Activated naive CD4-positive, alpha-beta T cell treated with Interleukin-2 at 50 U/mL for 16 hours (primary cell): ENCODE measurements around the gene CDK10.

Experiments
- DNase-seq: peaks from one replicate; pipeline ENCODE4 v3.0.0-alpha.2; 2020

CDK10 gene

GRCh38 chr16:89716916-89717687 lies 30.6 kb downstream of the CDK10 start:
- DNase-seq, result no peak

GRCh38 chr16:89717688-89718505 lies 31.4 kb downstream of the CDK10 start:
- DNase-seq, result no peak

DNA sequence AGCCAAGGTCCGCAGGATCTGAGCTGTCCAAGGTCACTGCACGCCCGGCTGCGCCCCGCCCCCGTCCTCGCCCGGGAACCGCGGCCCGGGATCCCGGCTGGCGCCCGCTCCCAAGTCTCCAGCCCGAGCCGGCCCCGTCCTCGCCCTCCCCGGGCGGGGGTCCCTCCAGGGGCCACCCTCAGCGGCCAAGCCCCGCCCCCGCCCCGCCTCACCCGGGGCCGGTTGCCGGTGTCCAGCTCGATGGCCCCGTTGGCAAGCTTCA lies 34.0 kb downstream of the CDK10 start:
- no peak for DNase-seq

GRCh38 chr16:89720813-89721545 lies 34.5 kb downstream of the CDK10 start, which contains the start of the genes VPS9D1 and ZNF276:
Gene VPS9D1, minus strand, starts transcription at chr16:89720898. Its CDS starts 37 bp downstream, at chr16:89720861.
Gene ZNF276, plus strand, starts transcription at chr16:89721537. Its CDS starts 104 bp downstream, at chr16:89721641.
- peak; percentile 85 for DNase-seq

- DNase-seq, result peak; percentile 85
Measured at GRCh38 chr16:89721546-89722391, 35.3 kb downstream of the CDK10 start.

DNA sequence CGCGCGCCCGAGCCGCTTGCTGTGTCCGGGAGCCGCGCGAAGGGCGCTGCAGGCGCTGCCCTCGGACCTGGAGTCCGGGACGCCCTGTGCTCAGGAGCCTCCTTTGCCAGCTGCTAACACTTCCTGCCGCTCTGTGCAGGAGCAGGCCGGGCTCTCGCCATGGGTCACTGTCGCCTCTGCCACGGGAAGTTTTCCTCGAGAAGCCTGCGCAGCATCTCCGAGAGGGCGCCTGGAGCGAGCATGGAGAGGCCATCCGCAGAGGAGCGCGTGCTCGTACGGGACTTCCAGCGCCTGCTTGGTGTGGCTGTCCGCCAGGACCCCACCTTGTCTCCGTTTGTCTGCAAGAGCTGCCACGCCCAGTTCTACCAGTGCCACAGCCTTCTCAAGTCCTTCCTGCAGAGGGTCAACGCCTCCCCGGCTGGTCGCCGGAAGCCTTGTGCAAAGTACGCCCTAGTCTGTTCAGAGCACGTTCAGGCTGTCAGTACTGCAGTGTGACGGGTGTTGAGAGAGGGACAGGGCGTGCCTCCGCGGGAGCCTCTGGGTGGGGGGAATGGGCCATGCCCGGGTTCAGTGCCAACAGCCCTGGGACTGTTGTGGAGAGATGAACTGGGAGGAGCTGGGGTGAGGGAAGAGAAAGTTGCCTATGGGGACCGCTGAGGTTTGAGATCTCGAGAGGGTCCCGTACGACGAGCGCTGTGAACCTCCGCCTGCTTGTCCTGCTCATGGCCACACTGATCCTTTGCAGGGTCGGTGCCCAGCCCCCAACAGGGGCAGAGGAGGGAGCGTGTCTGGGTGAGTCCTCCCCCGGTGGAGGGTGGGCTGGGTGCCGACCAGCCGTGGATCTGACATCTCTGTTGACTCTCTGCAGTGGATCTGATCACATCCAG lies 36.1 kb downstream of the CDK10 start:
- DNase-seq, result peak; percentile 66

GRCh38 chr16:89723279-89724250 lies 37.1 kb downstream of the CDK10 start:
- DNase-seq, result peak; percentile 76

DNA sequence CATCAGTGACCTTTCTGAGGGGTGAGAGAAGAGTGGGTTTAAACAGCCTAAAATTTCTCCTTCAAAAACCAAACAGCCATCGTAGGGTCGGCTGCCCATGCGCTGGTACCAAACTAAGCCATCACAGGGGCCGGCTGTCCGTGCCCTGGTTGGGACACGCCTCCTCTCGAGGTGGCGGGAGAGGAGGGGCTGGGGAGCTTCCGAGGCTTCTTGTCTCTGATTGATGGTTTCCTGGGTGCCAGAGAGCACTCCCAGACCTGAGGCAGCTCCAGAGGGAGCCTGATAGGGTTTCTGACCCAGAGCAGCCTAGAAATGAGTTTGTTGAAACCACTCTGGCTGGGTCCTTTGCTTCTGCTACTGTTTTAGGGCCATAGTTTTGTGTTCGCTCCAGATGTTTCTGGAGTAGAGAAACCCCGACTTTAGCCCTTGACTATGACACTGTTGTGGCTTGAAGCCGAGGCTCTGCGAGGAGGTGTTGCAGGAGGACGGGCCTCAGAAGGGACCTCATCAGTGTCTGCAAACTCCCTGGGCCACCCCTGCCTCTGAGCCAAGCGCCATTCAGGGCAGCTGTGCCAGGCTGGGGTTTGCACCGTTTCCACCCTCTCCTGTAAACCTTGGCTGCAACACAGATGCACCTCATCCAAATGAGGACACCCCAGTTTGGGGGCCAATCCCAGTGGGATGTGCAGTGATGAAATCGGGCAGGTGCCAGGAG lies 41.1 kb downstream of the CDK10 start:
- DNase-seq, result no peak

DNA sequence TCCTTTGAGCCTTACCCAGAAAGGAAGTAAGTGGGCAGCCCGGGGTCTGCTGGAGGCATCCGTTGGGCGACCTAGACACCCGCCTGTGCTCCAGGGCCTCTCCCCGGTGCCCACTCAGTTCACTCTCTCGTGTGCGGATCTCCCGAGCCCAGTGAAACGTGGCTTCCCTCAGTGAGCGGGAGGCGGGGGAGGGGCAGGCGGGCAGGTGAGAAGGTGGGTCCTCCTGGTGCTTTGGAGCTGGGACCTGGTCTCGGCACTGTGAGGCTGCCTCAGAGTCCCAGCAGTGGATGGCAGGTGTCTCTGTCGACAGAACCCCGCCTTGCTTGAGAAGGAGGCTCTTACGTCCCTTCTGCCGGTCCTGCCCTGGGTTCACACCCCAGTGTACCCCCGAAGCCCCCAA lies 42.8 kb downstream of the CDK10 start:
- DNase-seq, result no peak

DNA sequence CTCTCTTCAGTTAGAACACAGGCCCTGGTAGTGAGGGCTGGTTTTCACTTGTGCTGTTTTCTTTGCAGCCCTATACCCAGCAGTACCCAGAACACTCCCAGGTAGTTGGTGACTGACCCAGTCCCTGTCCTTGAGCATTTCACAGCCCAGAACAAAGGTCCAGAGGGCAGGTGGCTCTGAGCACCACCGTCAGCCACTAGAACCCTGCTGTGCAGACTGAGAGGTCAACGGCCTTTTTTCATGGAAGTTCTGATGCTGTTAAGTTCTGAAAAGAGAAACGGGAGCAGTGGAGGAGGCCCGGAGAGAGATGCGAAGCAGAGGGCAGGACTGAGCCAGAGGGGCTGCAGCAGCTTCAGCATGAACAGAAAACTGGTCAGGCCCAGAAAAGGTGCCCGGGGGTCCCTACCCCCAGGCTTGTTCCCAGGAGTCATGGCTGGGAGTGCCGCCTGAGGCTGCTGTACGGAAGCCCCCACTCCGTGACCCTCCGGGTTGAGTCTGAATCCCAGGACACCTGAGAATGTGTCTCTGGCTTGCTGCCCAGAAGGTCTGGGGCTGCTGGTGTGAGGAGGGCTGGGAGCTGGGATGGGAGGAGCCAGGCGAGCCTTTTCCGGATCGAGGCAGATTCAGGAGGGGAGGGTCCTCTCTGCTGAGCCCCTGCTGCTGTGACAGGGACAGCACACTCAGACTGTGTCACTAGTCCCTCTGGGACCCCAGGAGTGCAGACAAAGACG lies 43.5 kb downstream of the CDK10 start:
- no peak for DNase-seq

DNA sequence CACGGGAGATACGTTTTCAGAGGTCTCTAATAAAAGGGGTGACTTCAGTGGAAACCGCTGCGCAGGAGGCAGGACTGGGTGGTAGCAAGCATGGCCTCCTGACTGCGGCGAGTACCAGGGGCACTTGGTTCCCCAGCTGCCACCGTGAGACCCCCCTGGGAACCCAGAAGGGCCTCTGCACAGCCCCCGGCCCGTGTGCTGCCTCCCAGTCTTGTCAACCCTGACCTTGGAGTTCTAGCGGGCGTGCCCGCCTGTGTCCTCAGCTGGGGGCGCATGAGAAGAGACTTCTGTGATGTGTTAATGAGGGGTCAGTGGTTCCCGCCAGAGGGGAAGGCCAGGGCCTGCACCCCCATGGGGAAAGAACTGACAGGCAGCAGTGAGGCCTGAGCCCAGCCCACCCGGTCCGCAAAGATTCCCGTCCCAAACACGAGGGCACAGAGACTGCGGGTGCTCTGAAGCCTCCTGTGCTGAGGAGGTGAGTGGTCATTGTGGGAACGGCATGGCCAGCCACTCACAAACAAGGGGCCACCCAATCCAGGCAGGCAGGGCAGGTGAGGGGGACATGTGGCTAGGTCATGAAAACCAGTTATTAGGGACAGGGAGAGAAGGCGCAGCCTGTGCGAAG lies 44.2 kb downstream of the CDK10 start:
- DNase-seq, result no peak

DNA sequence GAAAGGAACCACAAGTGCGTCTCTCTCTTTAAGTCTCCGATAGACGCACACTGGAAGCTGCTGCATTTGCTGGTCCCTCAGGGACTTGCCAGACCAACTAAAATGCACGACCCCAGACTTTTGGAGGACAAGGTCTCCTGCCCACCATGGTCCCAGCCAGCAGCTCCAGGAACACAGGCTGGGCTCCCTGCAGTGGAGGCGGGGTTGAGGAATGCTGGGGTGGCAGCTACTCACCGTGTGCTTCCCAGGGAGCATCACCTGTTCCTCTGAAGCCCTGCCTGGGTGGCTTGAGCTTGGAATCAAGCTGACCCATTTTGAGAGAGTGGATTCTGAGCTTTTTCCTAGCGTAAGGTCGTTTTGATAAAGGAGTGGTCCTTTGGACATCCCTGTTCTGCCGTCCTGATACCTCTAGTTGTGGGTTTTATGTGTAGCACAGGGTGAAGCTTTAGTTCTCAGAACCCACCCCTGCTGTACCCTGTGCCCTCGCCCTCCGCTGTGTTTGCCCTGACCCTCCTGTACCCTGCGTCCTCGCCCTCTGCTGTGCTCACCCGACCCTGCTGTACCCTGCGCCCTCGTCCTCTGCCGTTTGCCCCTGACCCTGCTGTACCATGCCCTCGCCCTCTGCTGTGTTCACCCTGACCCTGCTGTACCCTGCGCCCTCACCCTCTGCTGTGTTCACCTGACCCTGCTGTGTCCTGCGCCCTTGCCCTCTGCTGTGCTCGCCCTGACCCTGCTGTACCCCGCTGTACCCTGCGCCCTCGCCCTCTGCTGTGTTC lies 45.8 kb downstream of the CDK10 start:
- DNase-seq, result no peak

DNA sequence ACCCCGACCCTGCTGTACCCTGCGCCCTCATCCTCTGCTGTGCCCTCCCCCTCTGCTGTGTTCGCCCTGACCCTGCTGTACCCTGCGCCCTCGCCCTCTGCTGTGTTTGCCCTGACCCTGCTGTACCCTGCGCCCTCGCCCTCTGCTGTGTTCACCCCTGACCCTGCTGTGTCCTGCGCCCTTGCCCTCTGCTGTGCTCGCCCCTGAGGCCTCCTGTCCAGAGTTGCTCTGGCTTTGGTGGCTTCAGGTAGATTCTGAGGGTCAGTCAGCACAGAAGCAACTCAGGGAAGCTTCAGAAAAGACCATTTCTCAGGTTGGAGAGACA lies 46.4 kb downstream of the CDK10 start:
- DNase-seq, result no peak

DNA sequence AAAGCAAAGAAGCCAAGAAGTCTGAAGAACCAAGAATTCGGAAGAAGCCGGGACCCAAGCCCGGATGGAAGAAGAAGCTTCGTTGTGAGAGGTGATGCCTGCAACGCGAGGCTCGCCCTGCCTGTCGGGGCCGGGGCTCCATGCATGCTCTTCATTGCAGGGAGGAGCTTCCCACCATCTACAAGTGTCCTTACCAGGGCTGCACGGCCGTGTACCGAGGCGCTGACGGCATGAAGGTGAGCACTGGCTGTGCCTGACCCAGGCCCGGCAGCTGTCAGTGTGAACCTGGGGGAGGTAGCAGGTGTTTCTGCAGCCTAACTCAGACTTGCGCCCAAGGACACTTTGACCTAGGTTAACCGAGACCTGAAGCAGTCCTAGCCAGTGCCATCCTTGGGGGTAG lies 46.8 kb downstream of the CDK10 start:
- no peak for DNase-seq

DNA sequence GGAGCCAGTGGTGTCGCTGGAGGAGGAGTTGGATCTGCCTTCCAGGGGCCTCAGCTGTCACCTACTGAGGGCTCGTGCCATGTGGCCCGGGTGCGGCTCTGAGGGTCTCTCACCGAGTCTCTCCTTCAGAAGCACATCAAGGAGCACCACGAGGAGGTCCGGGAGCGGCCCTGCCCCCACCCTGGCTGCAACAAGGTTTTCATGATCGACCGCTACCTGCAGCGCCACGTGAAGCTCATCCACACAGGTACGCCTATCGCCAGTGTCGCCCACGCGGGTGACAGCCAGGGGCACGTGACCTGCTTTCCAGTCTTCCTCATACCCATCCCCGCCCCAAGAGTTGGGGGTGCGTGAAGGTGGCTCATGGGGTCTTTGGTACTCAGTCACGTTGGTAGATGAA lies 47.3 kb downstream of the CDK10 start:
- DNase-seq, result no peak

GRCh38 chr16:89736554-89736953 lies 50.1 kb downstream of the CDK10 start:
- no peak for DNase-seq

DNA sequence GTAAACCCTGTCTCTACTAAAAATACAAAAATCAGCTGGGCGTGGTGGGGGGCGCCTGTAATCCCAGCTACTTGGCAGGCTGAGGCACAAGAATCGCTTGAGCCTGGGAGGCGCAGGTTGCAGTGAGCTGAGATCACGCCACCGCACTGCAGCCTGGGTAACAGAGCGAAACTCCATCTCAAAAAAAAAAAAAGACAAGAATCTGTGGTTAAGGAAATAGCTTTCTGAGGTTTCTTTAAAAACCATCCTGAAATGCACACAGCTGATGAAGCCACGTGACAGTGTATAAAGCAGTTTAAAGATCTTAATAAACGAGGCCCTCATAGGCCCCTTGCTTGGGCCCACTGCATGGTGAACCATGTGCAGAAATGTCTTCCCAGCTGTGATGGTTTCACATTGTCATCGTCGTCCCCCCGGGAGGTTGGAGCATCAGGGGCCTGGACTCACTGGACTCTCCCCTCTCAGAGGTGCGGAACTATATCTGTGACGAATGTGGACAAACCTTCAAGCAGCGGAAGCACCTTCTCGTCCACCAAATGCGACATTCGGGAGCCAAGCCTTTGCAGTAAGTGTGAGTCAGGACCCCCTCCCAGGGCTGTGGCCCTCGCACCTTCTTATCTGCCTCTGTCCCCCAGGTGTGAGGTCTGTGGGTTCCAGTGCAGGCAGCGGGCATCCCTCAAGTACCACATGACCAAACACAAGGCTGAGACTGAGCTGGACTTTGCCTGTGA lies 51.0 kb downstream of the CDK10 start:
- DNase-seq, result peak; percentile 52
